ENCODE results near the gene MGST2.
A peak's percentile ranks its signal among the peaks of the same experiment; 100 is the strongest.

Gene MGST2

DNA sequence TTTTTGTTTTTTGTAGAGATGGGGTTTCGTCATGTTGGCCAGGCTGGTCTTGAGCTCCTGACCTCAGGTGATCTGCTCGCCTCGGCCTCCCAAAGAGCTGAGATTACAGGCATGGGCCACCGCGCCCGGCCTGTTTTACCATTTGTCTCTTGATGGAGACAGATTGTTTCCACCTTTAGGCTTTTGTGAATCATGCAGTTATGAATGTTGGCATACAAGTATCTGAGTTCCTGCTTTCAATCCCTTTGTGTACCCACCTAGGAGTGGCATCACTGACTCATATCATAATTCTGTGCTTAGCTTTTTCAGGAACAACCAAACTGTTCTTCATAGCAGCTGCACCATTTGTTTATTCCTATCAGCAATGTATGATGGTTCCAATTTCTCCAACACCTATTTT lies 20.2 kb upstream of the MGST2 start:
- DNase-seq = no peak

DNA sequence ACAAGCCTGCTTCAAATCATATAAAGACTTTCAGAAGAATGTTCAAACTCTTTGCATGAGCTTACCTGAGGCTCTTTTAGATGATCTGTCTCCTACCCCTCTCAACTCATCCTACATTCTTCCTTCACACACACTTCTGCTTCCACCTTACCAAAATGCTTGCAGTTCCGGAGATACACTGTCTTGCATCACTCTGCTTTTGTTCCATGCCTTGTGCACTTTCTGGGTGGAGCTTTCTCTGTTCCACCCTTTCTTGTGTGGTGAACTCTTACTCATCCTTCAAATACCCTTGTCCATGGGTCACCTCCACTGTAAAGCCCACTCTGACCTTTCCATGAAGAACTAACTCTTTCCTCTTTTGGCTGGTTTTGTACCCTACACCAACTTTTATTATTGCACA lies 18.4 kb upstream of the MGST2 start:
- DNase-seq = no peak

DNA sequence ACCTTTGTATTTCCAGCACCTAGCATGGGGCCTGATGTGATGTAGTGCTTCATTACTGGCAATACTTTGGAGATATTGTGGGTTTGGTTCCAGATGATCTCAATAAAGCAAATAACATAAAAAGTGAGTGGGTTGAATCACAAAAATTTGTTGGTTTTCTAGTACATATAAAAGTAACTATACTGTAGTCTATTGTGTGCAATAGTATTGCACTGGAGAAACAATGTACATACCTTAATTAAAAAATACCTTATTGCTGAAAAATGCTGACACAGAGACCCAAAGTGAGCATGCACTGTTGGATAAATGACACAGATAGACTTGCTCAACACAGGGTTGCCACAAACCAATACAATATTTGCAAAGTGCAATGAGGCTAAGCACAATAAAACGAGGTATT lies 17.7 kb upstream of the MGST2 start:
- DNase-seq = no peak

DNA sequence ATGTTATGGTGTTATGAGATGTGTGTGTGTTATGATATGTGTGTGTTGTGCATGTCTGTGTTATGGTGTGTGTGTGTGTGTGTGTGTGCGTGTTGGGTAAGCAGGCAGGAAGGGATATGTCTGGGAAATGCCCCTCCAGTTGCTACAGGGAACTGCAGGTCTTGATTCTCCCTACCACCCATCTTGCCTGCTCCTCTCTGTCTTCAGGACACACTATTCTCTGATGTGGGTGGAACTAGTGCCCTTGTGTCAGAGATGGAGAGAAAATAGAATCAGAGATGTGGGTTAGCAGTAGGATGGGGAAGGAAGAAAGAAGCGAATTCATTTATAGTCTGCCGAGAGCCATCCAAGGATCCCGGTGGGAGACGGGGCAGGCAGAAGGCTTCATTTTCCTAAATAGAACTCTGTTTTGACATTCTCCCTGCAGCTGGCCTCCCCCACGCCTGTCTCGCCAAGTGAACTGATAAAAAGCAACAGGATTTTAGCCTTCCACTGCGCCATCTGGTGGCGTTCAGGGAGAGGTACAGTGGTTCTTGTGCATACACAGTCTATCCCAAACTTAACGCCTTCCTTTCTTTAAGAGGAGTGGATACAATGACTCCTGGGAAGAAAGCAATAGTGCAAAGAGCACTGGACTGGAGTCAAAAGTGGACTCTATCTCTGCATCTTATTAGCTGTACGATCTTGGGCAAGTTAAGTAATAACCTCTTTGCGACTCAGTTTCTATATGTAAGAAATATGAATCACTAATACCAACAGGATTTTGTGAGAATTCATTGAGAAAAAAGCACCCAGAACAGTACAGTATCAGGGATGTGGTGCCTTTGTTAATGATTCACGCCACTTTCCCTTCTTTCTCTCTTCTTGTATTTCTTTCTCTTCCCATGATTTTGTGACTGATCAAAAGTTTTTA lies 14.1 kb upstream of the MGST2 start:
- peak; percentile 13 for DNase-seq

DNA sequence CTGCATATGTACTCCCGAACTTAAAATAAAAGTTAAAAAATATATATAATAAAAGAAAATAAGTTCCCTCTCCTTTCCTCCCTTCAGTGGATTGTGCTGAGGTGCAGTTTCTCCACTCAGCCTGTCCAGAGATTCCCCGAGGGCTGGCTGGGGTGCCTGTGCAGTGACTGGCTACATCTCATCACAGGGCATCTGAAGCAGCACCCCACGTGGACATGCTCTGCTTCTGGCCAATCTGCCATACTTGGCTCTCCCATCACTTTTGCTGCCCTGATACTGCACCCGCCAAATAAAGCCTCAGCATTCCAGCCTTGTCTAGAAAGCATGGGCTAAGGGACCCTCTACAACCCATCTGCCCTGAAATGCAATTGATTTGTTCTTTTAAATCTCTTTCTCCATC lies 11.1 kb upstream of the MGST2 start:
- DNase-seq = no peak

DNA sequence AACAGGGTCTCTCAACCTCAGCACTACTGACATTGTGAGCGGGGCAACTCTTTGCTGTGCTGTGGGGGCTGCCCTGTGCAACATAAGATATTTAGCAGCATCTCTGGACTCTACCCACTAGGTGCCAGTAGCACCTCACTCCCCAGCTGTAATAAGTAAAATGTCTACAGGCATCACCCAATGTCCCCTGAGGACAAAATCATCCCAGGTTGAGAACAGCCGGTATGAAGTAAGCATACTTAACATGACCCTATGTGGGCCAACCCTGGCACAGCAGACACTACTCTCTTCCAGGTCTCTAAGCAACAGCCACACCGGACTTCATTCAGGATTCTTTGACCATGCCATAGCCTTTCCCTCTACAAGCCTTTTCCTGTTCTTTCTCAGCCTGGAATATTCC lies 10.5 kb upstream of the MGST2 start:
- peak; percentile 0 for DNase-seq

DNA sequence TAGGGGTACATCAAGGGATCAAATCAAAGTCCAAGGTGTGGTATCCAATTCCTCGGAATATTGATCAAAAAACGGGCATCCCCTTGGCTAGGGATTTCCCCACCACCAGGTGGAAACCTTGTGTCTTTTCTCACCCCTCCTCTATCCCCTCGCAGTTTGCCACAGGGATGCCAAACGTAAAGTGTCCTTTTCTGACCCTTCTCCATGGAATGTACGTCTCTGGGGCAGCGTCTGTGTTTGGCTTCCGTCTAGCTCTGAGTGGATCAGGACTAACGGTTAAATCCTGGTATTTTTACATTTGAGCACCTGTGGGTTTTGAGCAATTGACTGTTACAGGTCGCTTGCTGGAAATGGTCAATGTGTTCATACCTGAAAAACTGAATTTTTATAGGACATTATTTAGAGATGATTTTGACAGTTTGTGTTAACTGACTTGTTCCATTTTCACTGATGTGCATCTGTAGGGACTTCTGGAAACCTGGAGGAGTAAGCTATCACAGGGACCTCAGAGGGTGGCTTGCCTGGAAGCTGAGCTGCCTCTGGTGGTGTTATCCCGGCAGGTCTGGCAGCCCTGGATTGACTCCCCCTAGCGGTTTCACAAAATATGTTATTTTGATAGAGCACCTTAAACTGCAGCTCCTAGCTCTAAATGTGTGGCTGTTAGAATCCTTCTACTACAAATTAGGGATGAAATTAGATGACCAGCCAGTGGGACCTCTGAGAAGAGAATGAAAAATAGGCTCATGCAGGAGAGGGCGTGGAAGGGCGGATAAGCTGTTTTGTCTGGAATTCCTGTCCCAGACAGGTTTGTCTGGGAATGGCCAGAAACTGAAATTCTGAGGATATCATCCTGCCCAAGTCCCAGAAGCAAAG lies 8.8 kb upstream of the MGST2 start:
- DNase-seq = peak; percentile 26

DNA sequence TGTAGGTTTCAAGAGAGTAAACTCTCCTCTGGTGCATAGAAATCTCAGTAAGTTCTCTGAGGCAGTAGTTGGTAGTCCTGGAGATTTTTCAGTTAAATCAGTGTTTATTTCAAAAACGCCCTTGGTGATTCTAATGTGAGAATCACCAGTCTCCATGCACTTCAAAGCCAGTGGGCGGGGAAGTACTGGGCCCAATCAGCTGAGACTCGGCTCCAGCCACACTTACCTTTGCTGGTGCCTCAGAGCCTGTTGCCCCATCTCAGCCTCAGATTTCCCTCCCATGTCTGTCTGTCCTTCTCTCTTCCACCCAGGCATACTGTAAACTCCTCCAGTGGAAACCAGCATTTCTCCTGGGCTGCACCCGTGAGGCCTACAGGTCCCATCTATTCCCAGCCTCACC lies 7.4 kb upstream of the MGST2 start:
- DNase-seq = no peak

DNA sequence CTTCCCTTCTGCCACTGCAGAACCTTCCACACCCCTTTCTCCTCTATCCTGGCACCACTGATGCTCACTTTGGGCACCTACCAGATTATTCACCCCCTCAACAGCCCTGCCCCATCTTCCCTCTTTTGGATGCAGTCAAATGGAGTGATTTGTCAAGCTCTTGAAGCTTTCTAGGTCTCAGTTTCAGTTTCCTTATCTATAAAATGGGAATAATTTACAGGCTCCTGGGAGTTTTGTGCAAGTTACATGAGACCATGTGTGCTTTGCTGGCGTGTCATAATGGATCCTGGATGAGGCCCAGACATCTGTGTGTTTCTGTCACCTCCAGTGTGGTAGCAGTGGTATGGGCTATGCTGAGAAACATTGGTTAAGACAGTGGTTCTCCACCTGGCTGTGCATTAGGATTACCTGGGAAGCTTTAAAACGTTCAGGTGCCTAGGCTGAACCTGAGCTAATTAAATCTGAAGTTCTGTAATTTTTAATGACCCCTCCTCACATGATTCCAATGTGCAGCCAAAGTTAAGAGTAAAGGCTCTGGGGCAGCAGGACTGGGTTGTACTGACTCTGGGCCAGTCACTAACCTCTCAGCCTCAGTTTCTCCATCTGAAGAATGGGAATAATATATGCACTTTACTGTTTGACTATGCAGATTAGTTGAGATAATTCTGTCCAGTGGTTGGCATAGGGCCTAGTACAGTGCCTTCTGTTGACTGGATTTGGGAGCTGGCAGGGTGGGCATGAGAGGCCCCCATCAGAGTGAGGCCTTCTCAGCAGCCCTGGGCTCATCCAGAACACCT lies 6.8 kb upstream of the MGST2 start:
- DNase-seq = no peak

DNA sequence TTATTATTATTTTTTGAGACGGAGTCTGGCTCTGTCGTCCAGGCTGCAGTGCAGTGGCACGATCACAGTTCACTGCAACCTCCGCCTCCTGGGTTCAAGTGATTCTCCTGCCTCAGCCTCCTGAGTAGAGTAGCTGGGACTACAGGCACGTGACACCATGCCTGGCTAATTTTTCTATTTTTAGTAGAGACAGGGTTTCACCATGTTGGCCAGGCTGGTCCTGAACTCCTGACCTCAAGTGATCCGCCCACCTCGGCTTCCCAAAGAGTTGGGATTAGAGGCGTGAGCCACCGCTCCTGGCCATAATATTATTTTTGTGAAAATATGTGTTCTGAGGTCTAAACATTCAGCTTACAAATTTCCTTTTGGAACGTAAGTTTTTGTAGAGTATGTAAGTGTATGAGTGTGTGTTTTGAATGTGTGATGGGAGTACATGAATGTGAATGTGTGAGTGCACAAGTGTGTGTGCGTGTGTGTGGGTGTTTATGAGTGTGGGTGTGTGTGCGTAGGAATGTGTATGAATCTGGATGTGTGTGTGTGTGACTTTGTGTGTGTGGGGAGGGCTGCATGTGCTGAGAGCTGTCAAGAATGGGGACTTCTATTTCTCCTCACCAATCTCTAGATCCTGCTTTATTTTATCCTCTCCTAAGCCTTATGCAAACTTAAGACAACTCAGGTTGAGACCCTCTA lies 5.7 kb upstream of the MGST2 start:
- DNase-seq = no peak

DNA sequence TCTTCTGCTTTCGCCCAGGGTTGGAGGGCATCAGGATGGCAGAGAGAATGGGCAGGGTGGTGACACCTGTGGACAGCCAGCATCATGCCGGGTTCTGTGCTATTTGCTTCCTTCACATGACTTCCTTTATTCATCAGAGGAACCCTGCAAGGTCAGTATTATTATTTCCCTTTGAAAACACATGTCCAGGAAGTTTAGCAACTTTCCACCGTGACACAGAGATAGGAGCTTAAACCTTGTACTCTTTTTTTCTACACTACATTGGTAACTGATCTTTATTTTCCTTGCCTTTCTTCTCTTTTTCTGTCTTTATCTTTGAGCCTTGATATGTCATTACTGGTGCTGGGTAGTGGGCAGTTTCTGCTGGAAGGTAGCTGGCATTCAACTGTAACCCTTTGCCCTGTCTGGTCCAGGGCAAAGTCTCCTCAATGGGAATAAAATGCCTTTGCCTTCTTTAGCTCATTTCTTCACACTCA lies 5.0 kb upstream of the MGST2 start:
- DNase-seq = no peak

DNA sequence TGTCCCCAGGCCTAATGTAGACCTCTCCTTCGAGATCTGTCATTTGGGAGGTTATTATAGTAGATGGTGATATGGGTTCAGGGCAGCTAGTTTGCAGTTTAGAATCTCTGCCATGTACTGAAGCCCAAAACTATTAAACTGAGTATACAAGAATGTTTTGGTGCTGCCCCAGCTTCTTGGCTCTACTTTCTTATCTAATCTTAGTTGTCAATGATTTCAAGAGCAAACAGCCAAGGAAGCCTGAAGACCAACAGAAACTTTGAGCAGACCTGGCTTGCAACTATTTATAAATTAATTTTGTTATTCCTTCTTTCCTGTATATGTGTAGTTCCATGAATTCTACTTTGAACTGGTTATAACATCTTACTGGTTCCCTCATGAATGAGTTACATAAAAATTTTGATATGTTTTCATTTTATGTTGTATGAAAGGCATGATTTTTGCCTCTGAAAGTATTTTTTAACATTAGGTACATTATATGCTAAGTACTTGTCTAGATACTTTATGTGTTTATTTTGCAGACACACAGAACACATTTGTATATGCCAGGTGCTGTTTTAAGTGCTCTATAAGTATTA lies 2.0 kb upstream of the MGST2 start:
- no peak for DNase-seq

DNA sequence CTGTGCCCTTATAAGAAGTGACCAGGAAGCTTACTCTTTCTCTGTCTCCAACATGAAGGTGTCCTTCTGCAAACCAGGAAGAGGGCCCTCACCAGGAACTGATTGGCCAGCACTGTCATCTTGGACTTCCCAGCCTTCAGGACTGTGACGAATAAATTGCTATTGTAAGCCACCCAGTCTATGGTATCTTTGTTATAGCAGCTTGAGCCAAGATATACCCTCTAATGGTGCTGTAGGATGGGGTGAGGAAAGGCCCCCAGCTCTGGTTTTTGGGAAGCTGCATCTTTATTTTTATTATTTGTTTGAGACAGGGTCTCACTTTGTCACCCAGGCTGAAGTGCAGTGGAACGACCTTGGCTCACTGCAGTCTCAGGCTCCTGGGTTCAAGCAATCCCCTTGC lies 1.2 kb upstream of the MGST2 start:
- no peak for DNase-seq

DNA sequence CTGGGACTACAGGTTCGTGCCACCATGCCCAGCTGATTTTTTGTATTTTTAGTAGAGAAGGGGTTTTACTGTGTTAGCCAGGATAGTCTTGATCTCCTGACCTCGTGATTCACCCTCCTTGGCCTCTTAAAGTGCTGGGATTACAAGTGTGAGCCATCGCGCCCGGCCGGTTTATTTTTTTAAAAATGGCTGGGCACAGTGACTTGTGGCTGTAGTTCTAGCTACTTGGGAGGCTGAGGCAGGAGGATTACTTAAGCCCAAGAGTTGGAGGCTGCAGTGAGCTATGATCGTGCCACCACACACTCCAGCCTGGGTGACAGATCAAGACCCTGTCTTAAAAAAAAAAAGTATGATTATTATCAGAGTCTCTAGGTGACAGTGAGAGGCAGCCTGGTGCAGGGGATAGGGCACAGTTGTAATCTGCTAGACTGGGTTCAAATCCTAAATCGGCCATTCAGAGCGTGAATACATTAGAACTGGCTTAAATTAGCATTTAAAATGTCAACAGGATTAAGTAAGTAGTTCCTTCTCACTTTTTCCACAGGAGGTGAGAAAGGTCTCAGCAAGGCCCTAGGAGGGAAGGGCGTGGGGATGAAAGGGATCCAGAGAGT lies 435 bp upstream of the MGST2 start:
- DNase-seq = no peak

DNA sequence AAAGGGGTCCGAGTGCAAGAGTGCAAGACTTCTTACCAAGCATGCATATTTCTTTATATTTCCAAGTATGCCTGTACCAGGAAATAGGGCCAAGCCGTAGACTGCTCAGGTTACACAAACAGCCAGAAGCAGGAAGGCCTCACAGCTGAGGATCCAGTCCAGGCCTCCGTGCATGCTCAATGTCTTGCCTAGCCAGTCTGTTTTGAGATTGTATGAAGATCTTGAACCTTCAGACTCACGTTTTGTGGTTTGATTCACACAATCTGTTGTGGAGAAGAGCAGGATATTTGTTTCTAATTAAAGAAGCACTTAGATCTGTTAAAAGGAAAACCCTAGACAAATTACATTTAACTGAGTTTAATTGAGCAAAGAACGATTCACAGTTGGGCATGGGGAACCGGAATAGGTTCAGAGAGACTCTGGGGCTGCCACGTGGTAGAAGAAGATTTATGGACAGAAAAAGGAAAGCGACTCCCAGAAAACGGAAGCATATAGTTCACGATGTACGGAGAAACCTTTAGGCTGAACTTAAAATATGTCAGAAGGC lies 1.2 kb downstream of the MGST2 start:
- DNase-seq = no peak

DNA sequence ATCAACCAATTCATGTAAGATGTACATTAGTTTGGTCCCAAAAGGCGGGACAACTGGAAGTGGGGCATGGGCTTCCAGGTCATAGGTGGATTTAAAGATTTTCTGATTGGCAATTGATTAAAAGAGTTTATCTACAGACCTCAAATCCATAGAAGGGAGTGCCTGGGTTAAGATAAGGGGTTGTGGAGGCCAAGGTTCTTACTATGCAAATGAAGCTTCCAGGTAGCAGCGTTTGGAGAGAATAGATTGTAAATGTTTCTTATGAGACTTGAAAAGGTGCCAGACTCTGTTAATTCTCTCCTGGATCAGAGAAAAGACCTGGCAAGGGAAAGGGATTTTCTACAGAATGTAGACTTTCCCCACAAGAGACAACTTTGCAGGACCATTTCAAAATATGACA lies 2.4 kb downstream of the MGST2 start:
- no peak for DNase-seq

DNA sequence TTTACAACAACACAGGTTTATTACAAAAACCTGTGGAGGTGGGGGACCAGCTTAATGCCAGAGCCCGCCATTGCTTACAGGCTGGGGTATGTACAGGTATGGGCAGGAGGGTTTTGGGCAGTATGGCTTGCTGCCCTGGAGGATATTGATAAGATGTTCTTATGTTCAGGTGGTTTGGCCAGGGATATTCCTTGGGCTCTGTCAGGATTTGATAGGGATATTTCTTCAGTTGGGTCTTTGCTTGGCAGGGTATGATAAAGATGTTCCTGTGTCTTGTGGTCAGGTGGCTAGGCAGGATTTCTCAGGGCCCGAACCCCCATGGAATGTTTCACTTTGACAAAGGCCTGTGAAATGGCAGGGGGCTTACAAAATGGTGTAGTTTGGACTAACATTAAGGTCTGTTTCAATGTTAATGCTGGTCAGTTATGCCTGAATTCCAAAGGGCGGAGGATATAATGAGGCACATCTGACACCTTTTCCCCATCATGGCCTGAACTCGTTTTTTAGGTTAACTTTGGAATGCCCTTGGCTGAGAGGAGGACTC lies 3.1 kb downstream of the MGST2 start:
- DNase-seq = no peak

DNA sequence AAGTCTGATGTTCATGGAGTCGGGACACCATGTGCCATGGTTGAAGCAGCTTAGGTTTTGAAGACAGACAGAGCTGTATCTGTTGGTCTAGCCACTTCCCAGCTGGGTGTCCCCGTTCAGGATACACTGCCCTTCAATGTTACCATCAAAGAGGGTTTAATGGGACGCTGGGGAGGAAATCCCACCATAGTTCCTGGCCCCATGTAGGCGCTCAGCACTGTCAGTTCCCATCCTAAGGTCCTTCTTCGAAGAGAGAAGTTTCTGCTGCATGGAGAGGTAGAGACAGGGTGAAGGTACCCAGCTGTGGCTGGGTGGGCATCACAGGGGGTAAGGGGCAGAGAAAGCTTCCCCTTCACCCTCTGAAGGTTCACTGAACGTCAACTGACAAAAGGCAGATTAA lies 3.7 kb downstream of the MGST2 start:
- DNase-seq = no peak

DNA sequence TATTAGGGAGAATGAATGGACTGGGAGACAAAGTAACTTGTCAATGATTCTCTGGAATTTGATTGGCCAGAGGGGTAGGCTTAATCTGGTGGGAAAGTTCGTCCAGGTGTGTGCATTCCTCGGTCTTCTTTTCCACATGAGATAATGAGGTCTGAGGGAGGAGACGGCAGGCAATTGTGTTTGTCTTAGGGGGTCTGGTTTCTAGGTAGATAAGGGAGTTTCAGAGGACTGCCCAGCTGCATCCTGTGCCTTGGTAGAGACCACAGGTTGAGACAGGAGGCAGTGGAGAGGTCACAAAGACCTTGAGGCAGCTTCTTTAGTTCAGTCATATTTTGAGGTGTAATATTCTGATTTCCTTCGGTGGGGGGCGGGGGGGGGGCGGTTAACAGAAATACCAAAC lies 4.3 kb downstream of the MGST2 start:
- no peak for DNase-seq

DNA sequence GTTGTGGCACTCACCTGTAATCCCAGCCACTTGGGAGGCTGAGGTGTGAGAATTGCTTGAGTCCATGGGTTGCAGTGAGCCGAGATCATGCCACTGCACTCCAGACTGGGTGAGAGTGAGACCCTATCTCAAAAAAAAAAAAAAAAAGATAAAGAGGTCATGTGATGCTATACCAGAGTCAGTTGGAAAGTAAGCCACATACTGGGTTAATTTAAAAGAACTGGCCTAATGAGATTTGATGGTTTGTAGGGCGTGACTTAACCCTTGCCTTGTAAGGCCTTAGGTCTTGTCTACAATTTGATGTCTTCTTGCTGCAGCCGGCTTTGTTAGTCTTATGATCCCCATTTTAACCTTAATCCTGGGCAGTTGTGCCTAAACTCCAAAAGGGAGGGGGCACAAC lies 5.2 kb downstream of the MGST2 start:
- DNase-seq = no peak

DNA sequence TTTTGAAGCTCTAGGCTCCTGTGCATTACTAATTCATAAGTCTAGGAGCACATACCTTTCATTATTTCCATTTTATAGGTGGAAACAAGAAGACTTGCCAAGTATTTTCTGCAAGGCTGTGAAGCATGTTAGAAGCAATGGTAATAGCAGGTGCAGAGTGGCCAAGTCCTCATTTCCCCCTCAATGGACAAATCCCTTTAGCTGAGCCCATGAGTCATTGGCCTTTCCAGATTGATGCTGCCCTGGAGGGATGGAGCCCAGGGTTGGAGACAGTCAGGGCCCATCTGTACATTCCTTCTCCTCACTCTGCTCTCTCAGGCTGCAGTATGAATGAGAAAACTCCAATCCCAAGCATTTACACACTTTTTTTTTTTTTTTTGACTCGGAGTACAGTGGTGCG lies 6.6 kb downstream of the MGST2 start:
- no peak for DNase-seq

Measured in SIG-M5 (cell line).